Astrocyte (in vitro differentiated cells and primary cell): ENCODE measurements around the gene UBE2L6.

Experiments
- CTCF ChIP-seq: IDR thresholded peaks from 2 replicates; pipeline ENCODE4 v1.5.1; 2011; ENCODE audit warnings: low read depth, mild to moderate bottlenecking, inconsistent platforms, low read length, moderate library complexity; ENCODE audit not compliant: insufficient read depth
- EZH2 ChIP-seq: IDR thresholded peaks from 2 replicates; pipeline ENCODE4 v1.6.1; 2012; ENCODE audit warnings: mild to moderate bottlenecking, low read length, inconsistent platforms; ENCODE audit not compliant: insufficient read depth

GRCh38 chr11:57552479-57552878 is 15.0 kb downstream of the UBE2L6 start:
- TF ChIP-seq CTCF (no peak), EZH2 (no peak)
